Measurements from ENCODE around the gene KLF5. TPM values are rescaled to one million over a fixed set of nuclear protein-coding genes. Genes with fewer than 3 reads are reported as not detected.
A peak's percentile ranks its signal among the peaks of the same experiment; 100 is the strongest.
"Not testable (repeated sequence)": the region's sequence is repeated elsewhere in the genome, so short reads cannot be mapped to it uniquely, and the experiment has no call there.

Gene KLF5
- total and polyA plus RNA-seq, 5 experiments from 2014 or later, result 0.44 to 5.3 (median 1.1) TPM

GRCh38 chr13:73045031-73045430, 13.8 kb upstream of the KLF5 start:
- DNase-seq (no peak), ATAC-seq (no peak)
- Mint-ChIP-seq H3K4me3 (no peak overlapping the region), H3K27me3 (no peaks in the 10 kb centered on the region), H3K36me3 (no peaks in the 10 kb centered on the region), H3K9me3 (no peaks in the 10 kb centered on the region), H3K4me1 (no peaks in the 10 kb centered on the region), H3K27ac (no peak overlapping the region)
- POLR2A ChIA-PET, result interaction anchor here (0.7 kb wide), 1 partner anchor 23 kb away, joined by 5 read pairs; no protein-coding TSS in a partner anchor

GRCh38 chr13:73048615-73049014, 10.2 kb upstream of the KLF5 start:
- H3K27ac Mint-ChIP-seq, H3K27me3 Mint-ChIP-seq, H3K4me3 Mint-ChIP-seq, H3K36me3 Mint-ChIP-seq, H3K9me3 Mint-ChIP-seq, POLR2A ChIA-PET, ATAC-seq, H3K4me1 Mint-ChIP-seq, DNase-seq: not testable (repeated sequence)

GRCh38 chr13:73054712-73055111, 4.1 kb upstream of the KLF5 start:
- no peak for ATAC-seq

GRCh38 chr13:73055813-73056564, 2.8 kb upstream of the KLF5 start:
- Mint-ChIP-seq H3K27ac (no peak overlapping the region), H3K36me3 (no peaks in the 10 kb centered on the region), H3K4me1 (peaks cover 8 to 21% (median 20%) of the 10 kb centered on the region in 4 donors), H3K27me3 (peaks cover 17 to 44% (median 28%) of the 10 kb centered on the region in 5 donors), H3K4me3 (no peak overlapping the region), H3K9me3 (no peaks in the 10 kb centered on the region)
- POLR2A ChIA-PET, result no interaction called here
- DNase-seq (no peak), ATAC-seq (no peak)

More at GRCh38 chr13:73054712-73055111, 4.1 kb upstream of the KLF5 start:
- Mint-ChIP-seq H3K27ac (no peak overlapping the region), H3K4me3 (no peak overlapping the region), H3K36me3 (no peaks in the 10 kb centered on the region), H3K9me3 (no peaks in the 10 kb centered on the region), H3K4me1 (peaks cover 6 to 9% (median 9%) of the 10 kb centered on the region in 4 donors), H3K27me3 (peaks cover 11 to 33% (median 28%) of the 10 kb centered on the region in 5 donors)
- POLR2A ChIA-PET, result interaction anchor here (0.6 kb wide), 1 partner anchor 688 kb away, joined by 3 read pairs; no protein-coding TSS in a partner anchor
- DNase-seq, result no peak

- Mint-ChIP-seq H3K27ac (no peak overlapping the region), H3K36me3 (no peaks in the 10 kb centered on the region), H3K9me3 (no peaks in the 10 kb centered on the region), H3K27me3 (peaks cover 17 to 44% (median 25%) of the 10 kb centered on the region in 5 donors), H3K4me3 (no peak overlapping the region), H3K4me1 (peaks cover 8 to 21% (median 20%) of the 10 kb centered on the region in 4 donors)
- POLR2A ChIA-PET, result no interaction called here
- DNase-seq (no peak), ATAC-seq (no peak)
Measured at GRCh38 chr13:73056565-73056962, 2.2 kb upstream of the KLF5 start.

GRCh38 chr13:73057284-73058063, 1.3 kb upstream of the KLF5 start:
- POLR2A ChIA-PET, result interaction anchor here (0.5 to 0.9 kb wide), 2 partner anchors 71 to 733 kb away, joined by 3 read pairs; no protein-coding TSS in a partner anchor
- ATAC-seq (no peak), DNase-seq (no peak)
- Mint-ChIP-seq H3K9me3 (no peaks in the 10 kb centered on the region), H3K27ac (no peak overlapping the region), H3K36me3 (no peaks in the 10 kb centered on the region), H3K4me3 (peak overlapping the region in 5 of 10 donors; percentile 87 to 95 (median 91)), H3K4me1 (peaks cover 8 to 21% (median 20%) of the 10 kb centered on the region in 4 donors), H3K27me3 (peaks cover 17 to 44% (median 25%) of the 10 kb centered on the region in 5 donors)

- Mint-ChIP-seq H3K4me1 (peaks cover 8 to 21% (median 20%) of the 10 kb centered on the region in 4 donors), H3K4me3 (peak overlapping the region; percentile 85 to 96 (median 92)), H3K9me3 (no peaks in the 10 kb centered on the region), H3K36me3 (no peaks in the 10 kb centered on the region), H3K27me3 (peaks cover 17 to 44% (median 25%) of the 10 kb centered on the region in 5 donors), H3K27ac (no peak overlapping the region)
- ATAC-seq (no peak), DNase-seq (no peak)
- POLR2A ChIA-PET, result interaction anchor here (0.6 to 1.7 kb wide), 4 partner anchors 71 to 645 kb away, joined by 3 to 7 read pairs (median 3); no protein-coding TSS in a partner anchor
Measured at GRCh38 chr13:73058064-73058313, 816 bp upstream of the KLF5 start.

- H3K27ac Mint-ChIP-seq, result peak overlapping the region; percentile 52 to 92 (median 78)
- peak; percentile 5 to 20 for ATAC-seq
- no peaks in the 10 kb centered on the region for H3K9me3 Mint-ChIP-seq
- H3K4me3 Mint-ChIP-seq, result peak overlapping the region; percentile 85 to 96 (median 92)
- no peak for DNase-seq
- H3K27me3 Mint-ChIP-seq, result peaks cover 17 to 44% (median 25%) of the 10 kb centered on the region in 5 donors
- POLR2A ChIA-PET, result interaction anchor here (0.6 to 1.7 kb wide), 6 partner anchors 72 to 707 kb away, joined by 3 to 7 read pairs (median 3); no protein-coding TSS in a partner anchor
- peaks cover 8 to 21% (median 20%) of the 10 kb centered on the region in 4 donors for H3K4me1 Mint-ChIP-seq
- H3K36me3 Mint-ChIP-seq, result no peaks in the 10 kb centered on the region
Measured at GRCh38 chr13:73058432-73058735, 421 bp upstream of the KLF5 start.

GRCh38 chr13:73059460-73060250, 850 bp downstream of the KLF5 start:
- peaks cover 8 to 21% (median 20%) of the 10 kb centered on the region in 4 donors for H3K4me1 Mint-ChIP-seq
- no peaks in the 10 kb centered on the region for H3K36me3 Mint-ChIP-seq
- H3K9me3 Mint-ChIP-seq, result no peaks in the 10 kb centered on the region
- POLR2A ChIA-PET, result interaction anchor here (0.6 to 1.7 kb wide), 5 partner anchors 644 to 1230 kb away, joined by 3 to 7 read pairs (median 3); no protein-coding TSS in a partner anchor
- peak; percentile 34 to 38 for ATAC-seq
- DNase-seq, result peak in 7 of 10 donors; percentile 17 to 72 (median 35)
- peak overlapping the region; percentile 73 to 96 (median 84) for H3K4me3 Mint-ChIP-seq
- peaks cover 17 to 41% (median 21%) of the 10 kb centered on the region in 5 donors for H3K27me3 Mint-ChIP-seq
- peak overlapping the region in 4 of 10 donors; percentile 32 to 77 (median 47) for H3K27ac Mint-ChIP-seq

- ATAC-seq (no peak), DNase-seq (peak in 3 of 10 donors; percentile 10 to 14 (median 12))
- H3K27me3 Mint-ChIP-seq, result peaks cover 12 to 35% (median 17%) of the 10 kb centered on the region in 5 donors
- peak overlapping the region; percentile 73 to 91 (median 84) for H3K4me3 Mint-ChIP-seq
- no peaks in the 10 kb centered on the region for H3K36me3 Mint-ChIP-seq
- peaks cover 8 to 21% (median 20%) of the 10 kb centered on the region in 4 donors for H3K4me1 Mint-ChIP-seq
- POLR2A ChIA-PET, result interaction anchor here (1.0 kb wide), 1 partner anchor 707 kb away, joined by 3 read pairs; no protein-coding TSS in a partner anchor
- peak overlapping the region in 4 of 10 donors; percentile 32 to 84 (median 66) for H3K27ac Mint-ChIP-seq
- H3K9me3 Mint-ChIP-seq, result no peaks in the 10 kb centered on the region
Measured at GRCh38 chr13:73060251-73061160, 1.7 kb downstream of the KLF5 start.

- POLR2A ChIA-PET, result no interaction called here
- ATAC-seq (no peak), DNase-seq (no peak)
- no peaks in the 10 kb centered on the region for H3K9me3 Mint-ChIP-seq
- H3K4me3 Mint-ChIP-seq, result no peak overlapping the region
- H3K27me3 Mint-ChIP-seq, result peaks cover 2 to 27% (median 11%) of the 10 kb centered on the region in 5 donors
- H3K36me3 Mint-ChIP-seq, result no peaks in the 10 kb centered on the region
- H3K4me1 Mint-ChIP-seq, result peaks cover 8 to 21% (median 20%) of the 10 kb centered on the region in 4 donors
- H3K27ac Mint-ChIP-seq, result no peak overlapping the region
Measured at GRCh38 chr13:73061473-73061872, 2.7 kb downstream of the KLF5 start.
